Right lobe of liver (tissue), 6 donors: Measurements from ENCODE around the gene PDCD11. TPM values are rescaled to one million over a fixed set of nuclear protein-coding genes. Genes with fewer than 3 reads are reported as not detected.
"Not testable (repeated sequence)": the region's sequence is repeated elsewhere in the genome, so short reads cannot be mapped to it uniquely, and the experiment has no call there.

Source experiments
- ATAC-seq, 4 donors: fragments of 200-7000 bp; cut with Tn5 transposase; one replicate each; pipeline ENCODE4 v1.9.1; 2020; ENCODE audit warnings: mild to moderate bottlenecking in 4 of 4, moderate library complexity in 4 of 4
- DNase-seq, 3 donors: peaks; one replicate each; pipeline ENCODE4 v3.0.0-alpha.2; 2020
- H3K27ac ChIP-seq, 3 donors: fragments of 200-600 bp; one replicate each; pipeline ENCODE4 v1.8.0; 2022
- H3K27me3 ChIP-seq, 2 donors: fragments of 200-600 bp; one replicate each; pipeline ENCODE4 v1.8.0; 2022
- H3K36me3 ChIP-seq, 4 donors: fragments of 200-600 bp; sonication (generic) in 1 of 4; one replicate each; pipeline versions ENCODE4 v1.5.1 to v1.8.0; 2017 to 2022; ENCODE audit warnings: control low read depth in 1 of 4
- H3K4me1 ChIP-seq, 4 donors: fragments of 200-600 bp; sonication (generic) in 1 of 4; one replicate each; pipeline versions ENCODE4 v1.5.1 to v1.8.0; 2017 to 2022; ENCODE audit warnings: control low read depth in 1 of 4
- H3K4me3 ChIP-seq, 3 donors: fragments of 200-600 bp; one replicate each; pipeline ENCODE4 v1.8.0; 2022
- H3K9me3 ChIP-seq, 4 donors: fragments of 200-600 bp; sonication (generic) in 1 of 4; one replicate each; pipeline versions ENCODE4 v1.5.1 to v1.8.0; 2017 to 2022; ENCODE audit warnings: control low read depth in 1 of 4
- POLR2A ChIP-seq: fragments of 450-650 bp; IDR thresholded peaks from one replicate; pipeline ENCODE4 v1.6.1; 2017; ENCODE audit warnings: antibody characterized with exemption, mild to moderate bottlenecking
- WGBS: methylation state at CpG from one replicate; pipeline ENCODE4 v1.1.6; 2018; ENCODE audit warnings: low coverage, low lambda C conversion rate; ENCODE audit not compliant: insufficient coverage; ENCODE audit errors: missing lambda C conversion rate; 5-methylcytosine and 5-hydroxymethylcytosine counted together
- intact Hi-C, 2 donors: fragments of 100-400 bp; cut with DNase I; formaldehyde crosslinking; loops; one replicate each; pipeline versions ENCODE4 v1.11.2 to v1.14.1; 2022
- total RNA-seq, 6 experiments: library from RNA; depleted of rRNA in 2 of 6; stranded (reverse); fragments of >200 nt in 2 of 6; fragmentation: NEBNext Ultra II Directional in 3 of 6; extraction: Animal tissue kit (Norgen Biotek cat#: 25700) in 3 of 6; gene quantifications; one replicate each; pipeline versions ENCODE4 v1.1.0 to v1.2.4, GENCODE V29; 2016 to 2023
- TF ChIP-seq, protein P1 (sequence below), 4 donors: fragments of 200-600 bp in 3 of 4; fragments of 450-650 bp in 1 of 4; IDR thresholded peaks; one replicate each; pipeline versions ENCODE4 v1.5.1 to v1.8.0; 2016 to 2022; ENCODE audit warnings: antibody characterized with exemption in 4 of 4, mild to moderate bottlenecking in 2 of 4
- donor health status: DM: no; HTN: yes; CAD: no.
- donor health status: DM: no; HTN: no; CAD: no.
- donor health status: DM: no; HTN: no; CAD: no.
- donor health status: DM: no; HTN: yes; CAD: no.
- donor health status: DM: no; HTN: yes; CAD: no.

The PDCD11 gene
- total RNA-seq, 6 experiments from 2014 or later, result 10.6 to 13.5 (median 12.0) TPM

DNA sequence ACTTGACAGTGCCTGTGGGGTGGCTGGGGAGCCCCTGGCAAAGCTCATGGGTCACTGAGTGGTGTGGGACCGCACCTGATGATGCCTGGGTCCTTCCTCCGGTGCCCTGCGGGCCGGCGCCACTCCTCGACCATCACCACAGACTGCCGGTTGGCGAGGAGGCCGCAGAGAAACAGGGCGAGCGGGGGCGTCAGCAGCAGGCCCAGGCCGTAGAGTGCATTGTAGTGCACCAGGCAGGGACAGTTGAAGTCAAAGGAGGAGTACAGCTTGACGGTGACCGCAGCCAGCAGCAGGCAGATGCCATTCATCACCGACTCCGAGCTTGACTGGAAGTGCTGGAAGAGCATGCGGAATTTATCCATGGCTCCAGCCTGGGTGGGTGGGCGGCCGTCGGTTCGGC lies 82.2 kb downstream of the PDCD11 start:
- Histone ChIP-seq H3K36me3 (no peaks in the 10 kb centered on the region), H3K9me3 (no peaks in the 10 kb centered on the region), H3K27ac (no peak overlapping the region), H3K4me3 (no peak overlapping the region), H3K27me3 (no peaks in the 10 kb centered on the region), H3K4me1 (no peaks in the 10 kb centered on the region)
- ATAC-seq (peak in 1 of 4 donors; percentile 13), DNase-seq (no peak)
- 53% methylated on average over 3 of the region's 22 CpGs for WGBS
- intact Hi-C loops, result loop anchor here in 1 of 2 donors (5.0 kb wide), 1 partner anchor 61 kb away; no protein-coding TSS in a partner anchor
- TF ChIP-seq, protein P1, sequence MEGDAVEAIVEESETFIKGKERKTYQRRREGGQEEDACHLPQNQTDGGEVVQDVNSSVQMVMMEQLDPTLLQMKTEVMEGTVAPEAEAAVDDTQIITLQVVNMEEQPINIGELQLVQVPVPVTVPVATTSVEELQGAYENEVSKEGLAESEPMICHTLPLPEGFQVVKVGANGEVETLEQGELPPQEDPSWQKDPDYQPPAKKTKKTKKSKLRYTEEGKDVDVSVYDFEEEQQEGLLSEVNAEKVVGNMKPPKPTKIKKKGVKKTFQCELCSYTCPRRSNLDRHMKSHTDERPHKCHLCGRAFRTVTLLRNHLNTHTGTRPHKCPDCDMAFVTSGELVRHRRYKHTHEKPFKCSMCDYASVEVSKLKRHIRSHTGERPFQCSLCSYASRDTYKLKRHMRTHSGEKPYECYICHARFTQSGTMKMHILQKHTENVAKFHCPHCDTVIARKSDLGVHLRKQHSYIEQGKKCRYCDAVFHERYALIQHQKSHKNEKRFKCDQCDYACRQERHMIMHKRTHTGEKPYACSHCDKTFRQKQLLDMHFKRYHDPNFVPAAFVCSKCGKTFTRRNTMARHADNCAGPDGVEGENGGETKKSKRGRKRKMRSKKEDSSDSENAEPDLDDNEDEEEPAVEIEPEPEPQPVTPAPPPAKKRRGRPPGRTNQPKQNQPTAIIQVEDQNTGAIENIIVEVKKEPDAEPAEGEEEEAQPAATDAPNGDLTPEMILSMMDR (IDR thresholded peaks at IDR 0.05), result no peak
- no peak for TF ChIP-seq POLR2A

DNA sequence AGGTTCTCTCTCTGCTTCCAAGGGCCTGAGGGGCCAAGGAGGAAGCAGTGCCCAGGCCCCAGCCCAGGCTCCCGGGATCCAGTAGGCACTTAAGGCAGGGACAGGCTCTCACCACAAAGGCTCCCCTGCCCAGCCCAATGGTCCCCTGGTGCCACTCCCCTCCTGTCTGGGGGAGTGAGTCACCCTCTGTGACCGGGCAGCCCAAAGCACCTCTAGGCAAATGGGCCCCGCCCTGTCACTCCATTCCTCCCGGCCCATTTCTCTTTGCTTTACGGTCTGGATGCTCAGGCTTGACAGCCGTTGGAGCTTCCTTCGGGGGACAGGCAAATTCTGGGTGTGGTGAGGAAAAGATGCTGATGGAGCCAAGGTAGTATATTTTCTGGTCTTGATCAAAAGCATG lies 82.7 kb downstream of the PDCD11 start, which contains the start of gene CALHM3:
Gene CALHM3 (minus strand): TSS at position 106 of the 400 bp plus-strand sequence. CDS start 208 bp downstream, outside the sequence.
- TF ChIP-seq, protein P1 (IDR thresholded peaks at IDR 0.05), result no peak
- no peak for TF ChIP-seq POLR2A
- DNase-seq (no peak), ATAC-seq (peak in 1 of 4 donors; percentile 13)
- intact Hi-C loops, result loop anchor here in 1 of 2 donors (5.0 kb wide), 1 partner anchor 62 kb away; no protein-coding TSS in a partner anchor
- Histone ChIP-seq H3K4me3 (no peak within 1 kb of the TSS), H3K36me3 (no peaks in the 10 kb centered on the region), H3K27me3 (no peaks in the 10 kb centered on the region), H3K4me1 (no peaks in the 10 kb centered on the region), H3K27ac (no peak within 1 kb of the TSS), H3K9me3 (no peaks in the 10 kb centered on the region)
- WGBS, result 44% methylated on average over 3 of the region's 7 CpGs

DNA sequence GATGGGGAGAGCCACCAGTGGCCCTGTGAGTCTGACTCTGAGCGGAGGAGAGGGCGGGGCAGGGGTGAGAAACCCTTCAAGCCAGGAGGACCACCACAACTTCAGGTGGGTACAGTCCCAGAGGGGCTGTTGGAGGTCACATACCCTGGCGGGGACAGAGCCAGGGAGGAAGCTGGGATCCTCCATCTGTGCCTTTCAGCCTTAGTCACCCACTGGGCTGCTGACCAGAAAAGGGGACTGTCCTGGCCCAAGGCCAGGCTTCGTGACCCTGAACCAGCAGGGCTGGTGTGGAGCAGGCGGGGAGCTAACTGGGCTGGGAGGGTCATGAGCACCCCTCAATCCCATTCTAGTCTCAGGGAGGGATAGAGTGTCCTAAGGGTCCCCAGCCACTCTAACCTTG lies 84.1 kb downstream of the PDCD11 start:
- peak in 1 of 4 donors; percentile 25 for ATAC-seq
- intact Hi-C loops, result no loop called here

DNA sequence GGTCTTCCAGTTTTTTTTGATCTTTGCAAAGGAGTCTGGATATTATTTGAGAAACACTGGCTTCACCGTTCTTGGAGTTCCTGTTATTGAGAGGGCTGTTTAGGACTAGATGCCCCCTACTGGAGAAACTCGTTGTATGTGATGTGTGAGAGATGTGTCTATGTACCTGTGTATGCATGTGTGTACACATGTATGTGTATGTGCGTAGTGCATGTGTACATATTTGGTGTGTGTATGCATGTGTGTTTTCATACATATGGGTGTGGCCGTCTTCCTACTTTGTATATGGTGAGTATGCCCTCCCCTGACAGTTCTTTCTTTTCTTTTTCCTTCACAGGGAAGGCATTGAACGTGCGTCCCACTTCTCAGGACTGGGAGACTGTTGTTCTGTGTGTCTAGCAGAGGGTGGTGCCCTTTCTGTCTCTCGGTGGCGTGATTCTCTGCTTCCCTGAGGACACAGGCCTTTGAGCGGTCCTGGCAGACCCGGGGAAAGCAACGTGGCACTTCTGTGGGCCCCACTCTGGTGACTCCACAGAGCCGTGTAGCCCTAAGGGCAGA lies 85.6 kb downstream of the PDCD11 start:
- H3K27me3 ChIP-seq, result no peaks in the 10 kb centered on the region
- H3K36me3 ChIP-seq, result no peaks in the 10 kb centered on the region
- no peak overlapping the region for H3K4me3 ChIP-seq
- intact Hi-C loops, result no loop called here
- DNase-seq (no peak), ATAC-seq (peak; percentile 64 to 82 (median 74))
- H3K27ac ChIP-seq, result no peak overlapping the region
- H3K9me3 ChIP-seq, result no peaks in the 10 kb centered on the region
- 39% methylated on average over 11 of the region's 12 CpGs for WGBS
- no peak for TF ChIP-seq POLR2A
- TF ChIP-seq, protein P1 (IDR thresholded peaks at IDR 0.05), result peak; percentile 52 to 62 (median 60)
- H3K4me1 ChIP-seq, result no peaks in the 10 kb centered on the region

More for the DNA sequence above, 84.1 kb downstream of the PDCD11 start:
- no peaks in the 10 kb centered on the region for H3K4me1 ChIP-seq
- TF ChIP-seq POLR2A, result no peak
- TF ChIP-seq, protein P1 (IDR thresholded peaks at IDR 0.05), result no peak
- 86% methylated on average over 2 of the region's 5 CpGs for WGBS
- no peaks in the 10 kb centered on the region for H3K36me3 ChIP-seq
- H3K27ac ChIP-seq, result no peak overlapping the region
- H3K27me3 ChIP-seq, result no peaks in the 10 kb centered on the region
- DNase-seq, result no peak
- H3K9me3 ChIP-seq, result no peaks in the 10 kb centered on the region
- H3K4me3 ChIP-seq, result no peak overlapping the region

DNA sequence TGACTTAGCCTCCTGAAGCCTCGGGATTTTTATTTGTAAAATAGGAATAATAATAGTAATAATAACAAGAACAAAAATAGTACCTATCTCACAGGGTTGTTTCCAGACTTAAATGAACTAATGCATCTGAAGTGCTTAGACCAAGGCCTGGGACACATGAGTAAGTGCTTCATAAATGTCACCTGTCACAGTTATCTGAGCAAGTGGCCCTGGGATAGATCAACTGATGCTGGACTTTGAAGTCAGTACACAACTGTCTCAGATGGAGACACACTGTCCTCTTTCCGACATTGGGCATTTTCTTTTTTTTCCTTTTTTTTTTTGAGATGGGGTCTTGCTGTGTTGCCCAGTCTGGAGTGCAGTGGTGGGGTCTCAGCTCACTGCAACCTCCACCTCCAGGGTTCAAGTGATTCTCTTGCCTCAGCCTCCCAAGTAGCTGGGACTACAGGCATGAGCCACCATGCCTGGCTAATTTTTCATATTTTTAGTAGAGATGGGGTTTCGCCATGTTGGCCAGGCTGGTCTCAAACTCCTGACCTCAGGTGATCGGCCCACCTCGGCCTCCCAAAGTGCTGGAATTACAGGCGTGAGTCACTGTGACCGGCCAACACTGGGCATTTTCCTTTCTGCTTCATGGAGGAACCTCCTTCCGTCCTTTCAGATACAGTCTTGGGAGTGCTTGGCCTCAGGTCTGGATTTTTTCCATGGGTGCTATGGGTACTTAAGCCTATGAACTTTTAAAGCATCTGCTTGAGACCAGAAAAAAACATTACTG lies 90.4 kb downstream of the PDCD11 start:
- H3K4me1 ChIP-seq, H3K27me3 ChIP-seq, DNase-seq, H3K9me3 ChIP-seq, H3K4me3 ChIP-seq, H3K36me3 ChIP-seq, H3K27ac ChIP-seq, ATAC-seq, intact Hi-C loops: not testable (repeated sequence)
- 81% methylated on average over 5 of the region's 8 CpGs for WGBS
